H1 (cell line): ENCODE data around the gene IPO13.

Experiments used
- ASH2L ChIP-seq: fragments of 200-600, 300-600 bp; sonication (generic); IDR thresholded peaks from one replicate; pipeline ENCODE4 v1.7.1; 2017; ENCODE audit warnings: low read length
- BRCA1 ChIP-seq: IDR thresholded peaks from 2 replicates; pipeline ENCODE4 v1.6.1; 2012; ENCODE audit warnings: low read depth, low read length, improper control_type of control experiment
- CREB1 ChIP-seq: IDR thresholded peaks from 2 replicates; pipeline ENCODE4 v1.6.1; 2012; ENCODE audit warnings: inconsistent platforms
- EZH2 ChIP-seq: fragments of 200-600 bp; sonication (generic); IDR thresholded peaks from 2 replicates; pipeline ENCODE4 v1.7.1; 2012; ENCODE audit warnings: low read depth, mild to moderate bottlenecking, moderate library complexity, low read length, inconsistent platforms; ENCODE audit not compliant: severe bottlenecking
- JUND ChIP-seq: IDR thresholded peaks from 2 replicates; pipeline ENCODE4 v1.6.1; 2011; ENCODE audit warnings: mild to moderate bottlenecking, improper control_type of control experiment, low read length
- MAFK ChIP-seq: IDR thresholded peaks from 2 replicates; pipeline ENCODE4 v1.6.1; 2012; ENCODE audit warnings: low read depth, mild to moderate bottlenecking, improper control_type of control experiment, low read length
- POLR2AphosphoS5 ChIP-seq: IDR thresholded peaks from 2 replicates; pipeline ENCODE4 v1.6.1; 2011; ENCODE audit warnings: low read depth, low read length
- TBP ChIP-seq: IDR thresholded peaks from 2 replicates; pipeline ENCODE4 v1.6.1; 2011; ENCODE audit warnings: low read depth, low read length, improper control_type of control experiment
- TF ChIP-seq, protein P1 (sequence below), 3 experiments: IDR thresholded peaks; 1 replicate in 2 of 3; 2 replicates in 1 of 3; pipeline versions ENCODE4 v1.5.1 to v1.6.1; 2011; ENCODE audit warnings: low read length in 3 of 3, mild to moderate bottlenecking in 3 of 3, inconsistent platforms in 2 of 3, low read depth in 1 of 3, moderate library complexity in 1 of 3; ENCODE audit not compliant: insufficient read depth in 1 of 3; ENCODE audit errors: control extremely low read depth in 1 of 3

DNA sequence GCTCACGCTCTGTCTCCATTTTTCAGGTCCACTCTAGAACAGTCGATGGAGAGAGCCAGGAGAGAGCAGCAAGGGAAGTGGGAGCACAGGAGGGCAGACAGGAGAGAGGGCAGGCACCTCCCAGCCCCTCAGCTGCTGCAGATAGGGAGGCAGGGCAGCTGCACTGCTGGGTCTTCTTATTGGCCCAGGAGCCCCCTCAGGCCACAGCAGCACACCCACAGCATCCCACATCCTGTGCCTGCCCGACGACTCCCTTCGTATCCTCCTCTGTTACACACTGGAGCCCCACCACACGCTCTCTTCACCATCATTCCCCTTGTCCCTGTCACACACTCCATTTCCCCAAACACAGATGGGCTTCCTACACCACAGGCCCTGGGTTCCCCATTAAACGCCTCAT lies 26.8 kb upstream of the IPO13 start:
- TF ChIP-seq BRCA1, result no peak
- no peak for TF ChIP-seq TBP
- TF ChIP-seq ASH2L, result no peak
- TF ChIP-seq EZH2, result no peak
- no peak for TF ChIP-seq MAFK
- no peak for TF ChIP-seq POLR2AphosphoS5
- TF ChIP-seq, protein P1, sequence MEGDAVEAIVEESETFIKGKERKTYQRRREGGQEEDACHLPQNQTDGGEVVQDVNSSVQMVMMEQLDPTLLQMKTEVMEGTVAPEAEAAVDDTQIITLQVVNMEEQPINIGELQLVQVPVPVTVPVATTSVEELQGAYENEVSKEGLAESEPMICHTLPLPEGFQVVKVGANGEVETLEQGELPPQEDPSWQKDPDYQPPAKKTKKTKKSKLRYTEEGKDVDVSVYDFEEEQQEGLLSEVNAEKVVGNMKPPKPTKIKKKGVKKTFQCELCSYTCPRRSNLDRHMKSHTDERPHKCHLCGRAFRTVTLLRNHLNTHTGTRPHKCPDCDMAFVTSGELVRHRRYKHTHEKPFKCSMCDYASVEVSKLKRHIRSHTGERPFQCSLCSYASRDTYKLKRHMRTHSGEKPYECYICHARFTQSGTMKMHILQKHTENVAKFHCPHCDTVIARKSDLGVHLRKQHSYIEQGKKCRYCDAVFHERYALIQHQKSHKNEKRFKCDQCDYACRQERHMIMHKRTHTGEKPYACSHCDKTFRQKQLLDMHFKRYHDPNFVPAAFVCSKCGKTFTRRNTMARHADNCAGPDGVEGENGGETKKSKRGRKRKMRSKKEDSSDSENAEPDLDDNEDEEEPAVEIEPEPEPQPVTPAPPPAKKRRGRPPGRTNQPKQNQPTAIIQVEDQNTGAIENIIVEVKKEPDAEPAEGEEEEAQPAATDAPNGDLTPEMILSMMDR (IDR thresholded peaks at IDR 0.05; ENCODE audit: control extremely low read depth in 1 of 3, insufficient read depth in 1 of 3, low read depth in 1 of 3, low read length in 3 of 3), result no peak
- TF ChIP-seq CREB1, result no peak
- TF ChIP-seq JUND, result no peak
